Gastrocnemius medialis (tissue), 4 donors: Measurements from ENCODE around the gene MAP2K7. TPM values are rescaled to one million over a fixed set of nuclear protein-coding genes. Genes with fewer than 3 reads are reported as not detected.

Experiments
- ATAC-seq, 2 donors: fragments of 150-250 bp; one replicate each; pipeline ENCODE4 v1.9.1; 2016
- DNase-seq, 2 donors: peaks; one replicate each; pipeline ENCODE4 v3.0.0-alpha.2; 2019
- H3K27ac ChIP-seq, 4 donors: fragments of 200-600 bp; sonication (generic); 1 replicate in 1 of 4; 2 replicates in 3 of 4; pipeline ENCODE4 v1.5.1; 2016 to 2018; ENCODE audit warnings: mild to moderate bottlenecking in 2 of 4, moderate library complexity in 1 of 4
- H3K27me3 ChIP-seq, 3 donors: fragments of 200-600 bp; sonication (generic) in 2 of 3; 1 replicate in 1 of 3; 2 replicates in 2 of 3; pipeline versions ENCODE4 v1.5.1 to v1.6.0; 2016 to 2019; ENCODE audit warnings: mild to moderate bottlenecking in 1 of 3, moderate library complexity in 1 of 3
- H3K36me3 ChIP-seq, 2 donors: fragments of 200-600 bp; sonication (generic) in 1 of 2; one replicate each; pipeline ENCODE4 v1.5.1; 2017 to 2018
- H3K4me1 ChIP-seq, 2 donors: fragments of 200-600 bp; sonication (generic) in 1 of 2; one replicate each; pipeline ENCODE4 v1.5.1; 2016 to 2017; ENCODE audit warnings: mild to moderate bottlenecking in 2 of 2
- H3K4me3 ChIP-seq, 4 donors: fragments of 200-600 bp; sonication (generic) in 3 of 4; 1 replicate in 1 of 4; 2 replicates in 3 of 4; pipeline ENCODE4 v1.5.1; 2016 to 2019; ENCODE audit warnings: mild to moderate bottlenecking in 2 of 4
- H3K9me3 ChIP-seq, 3 donors: fragments of 200-600 bp; sonication (generic) in 2 of 3; 1 replicate in 1 of 3; 2 replicates in 2 of 3; pipeline ENCODE4 v1.5.1; 2016 to 2019
- POLR2A ChIP-seq, 2 donors: fragments of 450-650 bp; IDR thresholded peaks; one replicate each; pipeline ENCODE4 v1.6.1; 2017; ENCODE audit warnings: antibody characterized with exemption in 2 of 2, mild to moderate bottlenecking in 2 of 2, moderate library complexity in 2 of 2
- in situ Hi-C, 4 donors: fragments of 200-750 bp; cut with MboI; loops; one replicate each; pipeline versions ENCODE4 v1.15.0 to v1.8.0; 2017; ENCODE audit warnings: low sequenced_read_pairs in 4 of 4
- intact Hi-C: fragments of 100-400 bp; cut with DNase I; formaldehyde crosslinking; loops from one replicate; pipeline ENCODE4 v1.15.1; 2023; ENCODE audit warnings: low total_unique reads
- total RNA-seq, 4 donors: library from RNA; depleted of rRNA; stranded (reverse); fragments of >200 nt; gene quantifications; one replicate each; pipeline versions ENCODE4 v1.1.0 to v1.2.3, GENCODE V29; 2016
- TF ChIP-seq, protein P1 (sequence below), 5 experiments: fragments of 450-650 bp in 3 of 5; fragments of 200-600 bp in 2 of 5; sonication (generic) in 2 of 5; IDR thresholded peaks in 4 of 5; conservative IDR thresholded peaks in 1 of 5; 1 replicate in 4 of 5; 2 replicates in 1 of 5; pipeline ENCODE4 v1.5.1; 2016 to 2019; ENCODE audit warnings: antibody characterized with exemption in 5 of 5, mild to moderate bottlenecking in 3 of 5, moderate library complexity in 3 of 5

Gene MAP2K7
- total RNA-seq, 4 donors from 2014 or later: 17.7 to 41.7 (median 32.9) TPM

DNA sequence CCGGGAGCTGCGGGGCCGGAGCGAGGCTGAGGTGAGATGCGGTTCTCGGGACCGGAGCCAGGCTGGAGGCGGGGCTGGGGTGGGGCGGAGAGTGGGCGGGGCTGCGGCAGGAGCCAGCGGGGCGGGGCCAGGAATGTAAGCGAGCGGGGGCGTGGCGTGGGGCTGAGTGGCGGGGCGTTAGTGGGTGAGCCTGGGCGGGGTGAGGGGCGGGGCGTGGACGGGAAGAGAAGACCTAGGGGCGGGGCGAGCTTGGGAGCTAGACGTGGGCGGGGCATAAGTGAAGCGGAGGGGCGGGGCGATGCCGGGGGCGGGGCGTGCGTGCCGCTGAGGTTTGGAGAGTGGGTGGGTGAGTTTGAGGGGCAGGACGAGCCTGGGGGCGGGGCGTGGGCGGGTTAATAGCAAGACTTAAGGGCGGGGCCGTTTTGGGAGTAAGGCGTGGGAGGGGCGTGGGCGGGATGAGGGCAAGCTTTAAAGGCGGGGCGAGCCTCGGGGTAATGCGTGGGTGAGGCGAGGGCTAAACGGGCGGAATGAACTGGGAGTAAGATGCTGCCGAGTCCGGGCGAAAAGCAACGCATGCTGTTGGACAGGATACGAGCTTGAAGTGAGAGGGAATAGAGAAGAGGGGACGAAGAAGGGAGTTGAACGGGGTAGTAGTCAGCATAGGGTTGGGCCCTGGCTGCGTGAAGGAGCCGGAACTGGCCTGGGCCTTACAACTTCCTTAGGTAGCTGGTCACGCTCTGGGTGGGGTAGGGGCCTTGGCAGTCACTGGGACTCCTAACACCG, 17.0 kb downstream of the MAP2K7 start:
- DNase-seq (peak; percentile 98 to 99), ATAC-seq (peak; percentile 78 to 81)
- peak overlapping the region; percentile 80 to 95 (median 93) for H3K27ac ChIP-seq
- intact Hi-C loops: loop anchor here (1.0 kb wide), 3 partner anchors 17 to 91 kb away; partner anchors contain the start of genes MAP2K7 and TIMM44
- H3K36me3 ChIP-seq: peaks cover 0 to 11% of the 10 kb centered on the region in 2 donors
- in situ Hi-C loops: no loop called here
- H3K27me3 ChIP-seq: peaks cover 27 to 44% (median 33%) of the 10 kb centered on the region in 3 donors
- no peaks in the 10 kb centered on the region for H3K9me3 ChIP-seq
- TF ChIP-seq, protein P1, sequence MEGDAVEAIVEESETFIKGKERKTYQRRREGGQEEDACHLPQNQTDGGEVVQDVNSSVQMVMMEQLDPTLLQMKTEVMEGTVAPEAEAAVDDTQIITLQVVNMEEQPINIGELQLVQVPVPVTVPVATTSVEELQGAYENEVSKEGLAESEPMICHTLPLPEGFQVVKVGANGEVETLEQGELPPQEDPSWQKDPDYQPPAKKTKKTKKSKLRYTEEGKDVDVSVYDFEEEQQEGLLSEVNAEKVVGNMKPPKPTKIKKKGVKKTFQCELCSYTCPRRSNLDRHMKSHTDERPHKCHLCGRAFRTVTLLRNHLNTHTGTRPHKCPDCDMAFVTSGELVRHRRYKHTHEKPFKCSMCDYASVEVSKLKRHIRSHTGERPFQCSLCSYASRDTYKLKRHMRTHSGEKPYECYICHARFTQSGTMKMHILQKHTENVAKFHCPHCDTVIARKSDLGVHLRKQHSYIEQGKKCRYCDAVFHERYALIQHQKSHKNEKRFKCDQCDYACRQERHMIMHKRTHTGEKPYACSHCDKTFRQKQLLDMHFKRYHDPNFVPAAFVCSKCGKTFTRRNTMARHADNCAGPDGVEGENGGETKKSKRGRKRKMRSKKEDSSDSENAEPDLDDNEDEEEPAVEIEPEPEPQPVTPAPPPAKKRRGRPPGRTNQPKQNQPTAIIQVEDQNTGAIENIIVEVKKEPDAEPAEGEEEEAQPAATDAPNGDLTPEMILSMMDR (IDR thresholded peaks at IDR 0.05 in 4 of 5, conservative IDR thresholded peaks at IDR 0.05 in 1 of 5): no peak
- TF ChIP-seq POLR2A (IDR thresholded peaks at IDR 0.05): peak in 1 of 2 donors; percentile 9
- peaks cover 21 to 35% of the 10 kb centered on the region in 2 donors for H3K4me1 ChIP-seq
- peak overlapping the region; percentile 67 to 95 (median 80) for H3K4me3 ChIP-seq

DNA sequence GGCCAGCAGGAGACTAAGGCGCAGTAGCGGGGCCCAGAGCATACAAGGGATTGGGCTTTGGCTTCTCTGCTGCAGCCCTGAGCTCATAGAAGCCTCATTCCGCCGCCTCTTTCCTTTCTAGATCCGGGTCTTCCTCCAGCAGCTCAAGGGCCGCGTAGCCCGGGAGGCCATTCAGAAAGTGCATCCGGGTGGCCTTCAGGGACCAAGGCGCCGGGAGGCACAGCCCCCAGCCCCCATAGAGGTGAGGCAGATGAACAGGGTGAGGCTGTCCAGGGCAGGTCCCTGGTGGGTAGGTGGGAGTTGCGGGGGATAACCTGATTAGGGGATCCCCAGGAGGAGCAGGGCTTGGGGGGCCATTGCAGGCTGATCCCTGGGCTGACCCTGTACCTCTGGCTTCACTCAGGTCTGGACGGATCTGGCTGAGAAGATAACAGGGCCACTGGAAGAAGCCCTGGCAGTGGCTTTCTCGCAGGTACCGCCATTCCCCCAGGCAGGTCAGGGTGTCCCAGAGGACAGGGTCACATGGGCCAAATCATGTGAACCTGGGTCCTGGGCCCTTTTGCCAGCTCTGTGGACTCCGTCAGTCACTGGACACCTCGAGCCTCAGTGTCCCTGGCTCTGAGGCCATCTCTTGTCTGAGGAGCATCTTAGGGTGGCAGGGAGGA, 17.8 kb downstream of the MAP2K7 start:
- peaks cover 0 to 11% of the 10 kb centered on the region in 2 donors for H3K36me3 ChIP-seq
- in situ Hi-C loops: no loop called here
- H3K9me3 ChIP-seq: no peaks in the 10 kb centered on the region
- intact Hi-C loops: no loop called here
- peak overlapping the region; percentile 53 to 95 (median 70) for H3K4me3 ChIP-seq
- DNase-seq (no peak), ATAC-seq (no peak)
- H3K4me1 ChIP-seq: peaks cover 16 to 32% of the 10 kb centered on the region in 2 donors
- H3K27me3 ChIP-seq: peaks cover 20 to 37% (median 25%) of the 10 kb centered on the region in 3 donors
- TF ChIP-seq POLR2A (IDR thresholded peaks at IDR 0.05): no peak
- TF ChIP-seq, protein P1 (IDR thresholded peaks at IDR 0.05 in 4 of 5, conservative IDR thresholded peaks at IDR 0.05 in 1 of 5): no peak
- peak overlapping the region; percentile 62 to 95 (median 86) for H3K27ac ChIP-seq

DNA sequence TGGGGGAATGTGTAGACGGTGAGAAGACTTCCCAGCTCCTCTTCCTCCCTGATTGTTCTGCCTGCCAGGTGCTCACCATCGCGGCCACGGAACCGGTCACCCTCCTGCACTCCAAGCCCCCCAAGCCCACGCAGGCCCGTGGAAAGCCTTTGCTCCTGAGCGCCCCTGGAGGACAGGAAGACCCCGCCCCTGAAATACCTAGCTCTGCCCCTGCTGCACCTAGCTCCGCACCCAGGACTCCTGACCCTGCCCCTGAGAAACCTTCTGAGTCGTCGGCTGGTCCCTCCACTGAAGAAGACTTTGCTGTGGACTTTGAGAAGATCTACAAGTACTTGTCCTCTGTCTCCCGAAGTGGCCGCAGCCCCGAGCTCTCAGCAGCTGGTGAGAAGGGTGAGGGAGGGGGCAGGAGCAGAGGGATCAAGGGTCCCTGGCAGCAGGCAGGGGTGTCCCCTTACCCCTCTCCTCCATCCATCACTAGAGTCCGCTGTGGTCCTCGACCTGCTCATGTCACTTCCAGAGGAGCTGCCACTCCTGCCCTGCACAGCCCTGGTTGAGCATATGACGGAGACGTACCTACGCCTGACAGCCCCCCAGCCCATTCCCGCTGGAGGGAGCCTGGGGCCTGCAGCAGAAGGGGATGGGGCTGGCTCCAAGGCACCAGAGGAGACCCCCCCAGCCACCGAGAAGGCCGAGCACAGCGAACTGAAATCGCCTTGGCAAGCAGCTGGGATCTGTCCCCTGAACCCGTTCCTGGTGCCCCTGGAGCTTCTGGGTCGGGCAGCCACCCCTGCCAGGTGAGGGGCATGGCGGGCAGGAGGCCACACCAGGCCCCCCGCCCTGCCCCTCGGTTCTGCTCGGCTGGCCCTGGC, 18.5 kb downstream of the MAP2K7 start:
- ATAC-seq: no peak
- TF ChIP-seq, protein P1 (IDR thresholded peaks at IDR 0.05 in 4 of 5, conservative IDR thresholded peaks at IDR 0.05 in 1 of 5): no peak
- no peak for TF ChIP-seq POLR2A (IDR thresholded peaks at IDR 0.05)
- H3K9me3 ChIP-seq: no peaks in the 10 kb centered on the region
- no peak for DNase-seq
- H3K27ac ChIP-seq: no peak overlapping the region
- in situ Hi-C loops: no loop called here
- H3K4me1 ChIP-seq: peaks cover 16 to 33% of the 10 kb centered on the region in 2 donors
- H3K27me3 ChIP-seq: peaks cover 16 to 29% (median 19%) of the 10 kb centered on the region in 3 donors
- intact Hi-C loops: no loop called here
- H3K36me3 ChIP-seq: peaks cover 0 to 11% of the 10 kb centered on the region in 2 donors
- H3K4me3 ChIP-seq: peak overlapping the region in 1 of 4 donors; percentile 67

DNA sequence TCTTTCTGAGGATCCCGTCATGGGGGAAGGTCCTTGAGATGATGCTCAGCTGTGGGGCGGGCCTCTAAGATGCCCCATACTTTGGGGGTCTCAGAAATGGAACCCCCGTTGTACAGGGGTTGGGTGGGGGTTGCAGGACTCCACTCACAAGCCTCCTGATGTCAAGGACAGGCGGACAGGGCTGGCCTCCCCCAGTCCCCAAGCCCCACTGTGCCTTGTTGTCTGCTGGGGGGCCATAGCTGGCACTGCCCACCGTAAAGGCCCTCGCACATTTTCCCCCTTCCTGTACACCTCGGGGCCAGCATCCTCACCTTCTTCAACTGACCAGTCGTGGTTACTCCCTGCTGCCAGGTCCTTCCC, 19.1 kb downstream of the MAP2K7 start:
- DNase-seq (no peak), ATAC-seq (no peak)
- H3K4me3 ChIP-seq: no peak overlapping the region
- peaks cover 15 to 34% of the 10 kb centered on the region in 2 donors for H3K4me1 ChIP-seq
- intact Hi-C loops (no loop called here), in situ Hi-C loops (no loop called here)
- peaks cover 12 to 23% (median 13%) of the 10 kb centered on the region in 3 donors for H3K27me3 ChIP-seq
- TF ChIP-seq POLR2A (IDR thresholded peaks at IDR 0.05): no peak
- TF ChIP-seq, protein P1 (IDR thresholded peaks at IDR 0.05 in 4 of 5, conservative IDR thresholded peaks at IDR 0.05 in 1 of 5): no peak
- no peak overlapping the region for H3K27ac ChIP-seq
- H3K36me3 ChIP-seq: peaks cover 0 to 11% of the 10 kb centered on the region in 2 donors
- H3K9me3 ChIP-seq: no peaks in the 10 kb centered on the region
